Choroid plexus epithelial cell (primary cell): ENCODE measurements around the gene DERL3.
A peak's percentile ranks its signal among the peaks of the same experiment; 100 is the strongest.
"Not testable (repeated sequence)": the region's sequence is repeated elsewhere in the genome, so short reads cannot be mapped to it uniquely, and the experiment has no call there.

Source experiments
- DNase-seq: peaks from one replicate; pipeline ENCODE4 v3.0.0-alpha.2; 2010; ENCODE audit warnings: low read depth
- H3K4me3 ChIP-seq: 2 replicates; pipeline ENCODE4 v1.5.1; 2011; ENCODE audit warnings: low read depth, mild to moderate bottlenecking, control low read depth, low read length, moderate library complexity
- TF ChIP-seq, protein P1 (sequence below): conservative IDR thresholded peaks from 2 replicates; pipeline ENCODE4 v1.5.1; 2011; ENCODE audit warnings: low read depth, mild to moderate bottlenecking, control low read depth, inconsistent platforms, low read length, moderate library complexity

DERL3 gene

DNA sequence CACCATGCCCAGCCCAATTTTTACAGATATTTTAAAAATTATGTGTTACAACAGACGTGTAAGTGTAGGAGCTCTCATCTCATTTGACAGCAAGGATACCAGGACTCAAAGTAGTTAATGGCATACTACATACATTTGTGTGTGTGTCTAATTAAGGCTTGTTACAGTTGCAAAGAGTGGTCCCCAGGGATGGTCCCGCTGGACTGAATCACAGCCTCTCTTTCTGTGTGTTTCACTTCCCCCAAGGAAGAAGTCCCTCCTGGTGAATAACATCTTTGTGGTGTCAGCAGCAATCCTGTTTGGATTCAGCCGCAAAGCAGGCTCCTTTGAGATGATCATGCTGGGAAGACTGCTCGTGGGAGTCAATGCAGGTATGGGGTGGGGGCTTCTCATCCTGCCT, 36.1 kb upstream of the DERL3 start:
- TF ChIP-seq, protein P1, sequence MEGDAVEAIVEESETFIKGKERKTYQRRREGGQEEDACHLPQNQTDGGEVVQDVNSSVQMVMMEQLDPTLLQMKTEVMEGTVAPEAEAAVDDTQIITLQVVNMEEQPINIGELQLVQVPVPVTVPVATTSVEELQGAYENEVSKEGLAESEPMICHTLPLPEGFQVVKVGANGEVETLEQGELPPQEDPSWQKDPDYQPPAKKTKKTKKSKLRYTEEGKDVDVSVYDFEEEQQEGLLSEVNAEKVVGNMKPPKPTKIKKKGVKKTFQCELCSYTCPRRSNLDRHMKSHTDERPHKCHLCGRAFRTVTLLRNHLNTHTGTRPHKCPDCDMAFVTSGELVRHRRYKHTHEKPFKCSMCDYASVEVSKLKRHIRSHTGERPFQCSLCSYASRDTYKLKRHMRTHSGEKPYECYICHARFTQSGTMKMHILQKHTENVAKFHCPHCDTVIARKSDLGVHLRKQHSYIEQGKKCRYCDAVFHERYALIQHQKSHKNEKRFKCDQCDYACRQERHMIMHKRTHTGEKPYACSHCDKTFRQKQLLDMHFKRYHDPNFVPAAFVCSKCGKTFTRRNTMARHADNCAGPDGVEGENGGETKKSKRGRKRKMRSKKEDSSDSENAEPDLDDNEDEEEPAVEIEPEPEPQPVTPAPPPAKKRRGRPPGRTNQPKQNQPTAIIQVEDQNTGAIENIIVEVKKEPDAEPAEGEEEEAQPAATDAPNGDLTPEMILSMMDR: no peak
- no peak for DNase-seq
- no peak overlapping the region for H3K4me3 ChIP-seq

GRCh38 chr22:23868580-23868979, 29.8 kb upstream of the DERL3 start:
- H3K4me3 ChIP-seq: no peak overlapping the region
- DNase-seq: no peak
- TF ChIP-seq, protein P1: no peak

GRCh38 chr22:23864499-23865154, 25.8 kb upstream of the DERL3 start:
- H3K4me3 ChIP-seq, DNase-seq: not testable (repeated sequence)

- DNase-seq: peak; percentile 72
Measured at GRCh38 chr22:23862103-23862502, 23.3 kb upstream of the DERL3 start.

DNA sequence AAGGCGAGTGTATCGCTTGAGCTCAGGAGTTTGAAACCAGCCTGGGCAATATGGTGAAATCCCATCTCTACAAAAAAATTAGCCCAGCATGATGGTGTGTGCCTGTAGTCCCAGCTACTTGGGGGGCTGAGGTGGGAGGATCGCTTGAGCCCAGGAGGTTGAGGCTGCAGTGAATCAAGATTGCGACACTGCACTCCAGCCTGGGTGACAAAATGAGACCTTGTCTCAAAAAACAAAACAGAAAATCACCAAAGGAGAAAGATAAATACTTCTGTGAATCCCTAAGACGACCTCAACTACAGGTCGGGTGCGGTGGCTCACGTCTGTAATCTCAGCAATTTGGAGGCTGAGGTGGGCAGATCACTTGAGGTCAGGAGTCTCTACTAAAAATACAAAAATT, 21.4 kb upstream of the DERL3 start:
- not testable (repeated sequence) for DNase-seq, H3K4me3 ChIP-seq

More at GRCh38 chr22:23862103-23862502, 23.3 kb upstream of the DERL3 start:
- H3K4me3 ChIP-seq: no peak overlapping the region
- TF ChIP-seq, protein P1: peak; percentile 87

GRCh38 chr22:23859201-23859600, 20.4 kb upstream of the DERL3 start:
- no peak overlapping the region for H3K4me3 ChIP-seq

GRCh38 chr22:23858484-23858815, 19.6 kb upstream of the DERL3 start:
- DNase-seq: no peak
- TF ChIP-seq, protein P1: no peak
- peak overlapping the region; percentile 65 for H3K4me3 ChIP-seq

More at GRCh38 chr22:23859201-23859600, 20.4 kb upstream of the DERL3 start:
- DNase-seq: no peak
- TF ChIP-seq, protein P1: no peak

DNA sequence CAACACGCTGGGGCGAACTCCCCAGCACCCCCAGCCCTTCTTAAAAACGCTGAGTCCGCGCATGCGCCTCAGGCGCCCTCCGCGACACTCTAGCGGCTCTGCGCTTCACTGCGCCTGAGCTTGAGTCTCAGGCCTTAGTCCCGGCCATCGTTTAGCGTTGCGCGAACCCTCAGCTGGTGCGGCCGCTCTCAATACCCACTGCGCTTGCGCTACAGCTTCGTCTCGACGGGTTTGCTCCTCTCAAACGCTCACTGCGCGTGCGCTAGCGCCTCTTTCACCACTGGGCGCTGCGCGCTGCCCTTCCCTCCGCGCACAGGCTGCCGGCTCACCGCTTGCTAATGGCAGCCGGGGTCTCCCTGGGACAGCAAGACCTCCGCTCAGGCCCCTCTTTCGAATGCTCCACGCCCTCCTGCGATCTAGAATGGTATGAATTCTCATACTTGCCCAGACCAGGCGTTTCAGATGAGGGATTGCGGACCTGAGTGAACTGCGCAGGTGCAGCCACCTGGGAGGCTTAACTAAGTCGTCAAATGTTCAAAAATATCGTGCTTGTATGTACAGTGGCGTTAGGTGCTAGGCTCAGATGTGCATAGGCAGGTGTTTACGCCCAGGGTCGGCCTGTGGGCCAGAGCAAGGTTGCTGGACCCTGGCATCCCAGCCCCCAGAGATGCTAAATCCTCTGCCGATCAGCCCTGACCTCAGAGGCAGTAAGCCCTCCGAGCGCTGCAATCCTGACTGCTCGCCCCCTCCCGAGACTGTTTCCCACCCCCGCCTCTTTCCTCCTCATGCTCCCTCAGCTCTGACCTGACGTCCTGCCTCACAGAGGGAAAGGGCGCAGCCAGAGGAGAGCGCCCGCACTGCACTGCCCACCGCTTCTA, 19.0 kb upstream of the DERL3 start, which contains the start of gene SLC2A11:
SLC2A11 (plus strand) TSS at position 270 of the 878 bp plus-strand sequence; CDS start at position 395, 125 bp downstream.
- DNase-seq: peak; percentile 98
- H3K4me3 ChIP-seq: peak within 1 kb of the TSS; percentile 65
- TF ChIP-seq, protein P1: peak; percentile 41
